K562 (cell line): ENCODE measurements around the gene CDK14. TPM values are rescaled to one million over a fixed set of nuclear protein-coding genes. Genes with fewer than 3 reads are reported as not detected.

Experiments
- ATAC-seq: fragments of 200-7000 bp; cut with Tn5 transposase; 3 replicates; pipeline ENCODE4 v1.9.1; 2020; ENCODE audit warnings: moderate library complexity
- BruUV-seq: library from RNA; stranded (reverse); fragments of 400-500 nt; replicated peaks from 2 replicates; lab custom pipeline; 2021; lab: Mats Ljungman, UMichigan
- CTCF ChIA-PET: fragments of 300-600 bp; formaldehyde crosslinking; extraction: SDS; loops from one replicate; lab custom pipeline; 2021; ENCODE audit warnings: low intra/inter-chr PET ratio; lab: Yijun Ruan, JAX
- POLR2A ChIA-PET: fragments of 300-600, 350-650 bp; sonication (Branson Sonifier 250); formaldehyde crosslinking; extraction: SDS; loops from one replicate; lab custom pipeline; 2021; ENCODE audit warnings: antibody characterized with exemption, inconsistent platforms; lab: Yijun Ruan, JAX
- DNase-seq, 4 experiments: peaks; one replicate each; pipeline versions ENCODE4 v3.0.0 to v3.0.0-alpha.2; 2011 to 2018; ENCODE audit warnings: low spot score in 3 of 4, mixed read lengths in 3 of 4; ENCODE audit errors: extremely low read depth in 1 of 4
- FAIRE-seq: peaks from 2 replicates; lab custom pipeline; 2011; peaks lifted over from hg19 to GRCh38; lab: Jason Lieb, UNC
- H2AFZ ChIP-seq: 2 replicates; pipeline ENCODE4 v1.6.0; 2011; ENCODE audit warnings: low read depth, low read length, control low read depth, inconsistent platforms
- H3K27ac ChIP-seq: fragments of 200-600 bp; 3 replicates; pipeline ENCODE4 v1.8.0; 2011; ENCODE audit warnings: low read depth, mild to moderate bottlenecking, control low read depth, inconsistent platforms, low read length, moderate library complexity, mixed read lengths; ENCODE audit errors: extremely low read depth
- H3K27me3 ChIP-seq, 2 experiments: fragments of 300-600 bp in 1 of 2; 2 replicates in 1 of 2; 3 replicates in 1 of 2; pipeline versions ENCODE4 v1.6.0 to v1.8.0; 2011; ENCODE audit warnings: inconsistent platforms in 2 of 2, low read length in 2 of 2, mild to moderate bottlenecking in 1 of 2, mixed read lengths in 1 of 2, moderate library complexity in 1 of 2; ENCODE audit not compliant: control insufficient read depth in 2 of 2, insufficient read depth in 2 of 2
- H3K36me3 ChIP-seq: fragments of 300-600 bp; 3 replicates; pipeline ENCODE4 v1.8.0; 2011; ENCODE audit warnings: mild to moderate bottlenecking, low read length, inconsistent platforms; ENCODE audit not compliant: control insufficient read depth, insufficient read depth
- H3K4me1 ChIP-seq, 2 experiments: fragments of 200-600 bp in 1 of 2; replicated peaks in 1 of 2; 2 replicates in 1 of 2; 3 replicates in 1 of 2; pipeline versions ENCODE4 v1.5.1 to v1.8.0; 2011; ENCODE audit warnings: inconsistent platforms in 2 of 2, low read length in 2 of 2, mild to moderate bottlenecking in 1 of 2, mixed read lengths in 1 of 2, moderate library complexity in 1 of 2; ENCODE audit not compliant: control insufficient read depth in 2 of 2, insufficient read depth in 2 of 2
- H3K4me2 ChIP-seq: 2 replicates; pipeline ENCODE4 v1.6.1; 2011; ENCODE audit warnings: low read length, control low read depth, inconsistent platforms, mixed read lengths; ENCODE audit not compliant: insufficient read depth
- H3K4me3 ChIP-seq: fragments of 200-600 bp; sonication (generic), shearing (Covaris generic); 2 replicates; pipeline ENCODE4 v1.5.1; 2016; ENCODE audit warnings: control low read depth, inconsistent platforms
- H3K79me2 ChIP-seq: fragments of 200-600 bp; 3 replicates; pipeline ENCODE4 v1.8.0; 2011; ENCODE audit warnings: low read length, inconsistent platforms; ENCODE audit not compliant: control insufficient read depth, insufficient read depth
- H3K9ac ChIP-seq, 2 experiments: 2 replicates each; pipeline versions ENCODE4 v1.6.0 to v1.6.1; 2011; ENCODE audit warnings: low read depth in 2 of 2, low read length in 2 of 2, control low read depth in 1 of 2, inconsistent platforms in 1 of 2, mild to moderate bottlenecking in 1 of 2, mixed read lengths in 1 of 2; ENCODE audit not compliant: insufficient read depth in 1 of 2
- H3K9me1 ChIP-seq: one replicate; pipeline ENCODE4 v1.6.0; 2011; ENCODE audit warnings: inconsistent platforms, mild to moderate bottlenecking, low read length, moderate library complexity; ENCODE audit not compliant: control insufficient read depth, insufficient read depth
- H3K9me3 ChIP-seq: replicated peaks from 2 replicates; pipeline ENCODE4 v1.5.1; 2011; ENCODE audit warnings: low read depth, low read length, inconsistent platforms; ENCODE audit not compliant: control insufficient read depth, insufficient read depth
- H4K20me1 ChIP-seq: replicated peaks from 2 replicates; pipeline ENCODE4 v1.6.1; 2011; ENCODE audit warnings: low read length, inconsistent platforms, mixed read lengths; ENCODE audit not compliant: control insufficient read depth, insufficient read depth
- MCM5 ChIP-seq: fragments of 450-650 bp; IDR thresholded peaks from 2 replicates; pipeline ENCODE4 v1.6.1; 2016; ENCODE audit warnings: low read depth
- NFIX ChIP-seq: fragments of 250-450 bp; sonication (Bioruptor Pico); IDR thresholded peaks from 2 replicates; pipeline ENCODE4 v1.4.0; 2020; ENCODE audit warnings: low read depth, mild to moderate bottlenecking, moderate library complexity
- PBX2 ChIP-seq, 2 experiments: IDR thresholded peaks in 1 of 2; conservative IDR thresholded peaks in 1 of 2; 2 replicates each; pipeline ENCODE4 v1.6.1; 2016; ENCODE audit warnings: low read depth in 2 of 2, mild to moderate bottlenecking in 1 of 2, missing compliant biosample characterization in 1 of 2, missing genetic modification characterization in 1 of 2, moderate library complexity in 1 of 2
- PRPF4 ChIP-seq: fragments of 200-400 bp; formaldehyde crosslinking; IDR thresholded peaks from one replicate; pipeline ENCODE4 v1.6.1; 2017; ENCODE audit warnings: low read length, low read depth, mild to moderate bottlenecking; ENCODE audit not compliant: insufficient read depth, poor library complexity, severe bottlenecking
- RBM39 ChIP-seq: fragments of 200-400 bp; formaldehyde crosslinking; optimal IDR thresholded peaks from 2 replicates; pipeline ENCODE3; 2018; ENCODE audit warnings: low read depth, low read length
- STAG1 ChIP-seq: sonication (generic); formaldehyde crosslinking; IDR thresholded peaks from 2 replicates; pipeline ENCODE4 v1.5.0; 2020; ENCODE audit warnings: missing genetic modification reagents, borderline replicate concordance
- ZNF586 ChIP-seq: fragments of 450-650 bp; formaldehyde crosslinking; conservative IDR thresholded peaks from 2 replicates; pipeline ENCODE4 v1.4.0; 2020; ENCODE audit warnings: mild to moderate bottlenecking, moderate library complexity
- WGBS: fragments of 100-300 bp; shearing (Covaris generic); methylation state at CpG from one replicate; pipeline ENCODE4 v1.1.6; 2016; ENCODE audit warnings: low coverage, mixed read lengths; ENCODE audit not compliant: insufficient coverage; ENCODE audit errors: missing lambda C conversion rate; 5-methylcytosine and 5-hydroxymethylcytosine counted together
- in situ Hi-C: fragments of 300-500 bp; cut with MboI; formaldehyde crosslinking; loops from 4 replicates; pipeline ENCODE4 v1.15.0; 2018; ENCODE audit warnings: inconsistent platforms, mixed read lengths
- intact Hi-C: fragments of 100-400 bp; cut with micrococcal nuclease; formaldehyde crosslinking; loops from 2 replicates; pipeline ENCODE4 v1.14.2; 2022
- polyA plus RNA-seq, 8 experiments: library from polyadenylated mRNA; depleted of rRNA in 4 of 8; stranded (reverse) in 5 of 8; unstranded in 3 of 8; fragments of >200 nt; fragmentation: Nextera tagmentation in 2 of 8; fragmentation: Illumina TruSeq in 1 of 8; extraction: Ambion mirVana in 2 of 8; extraction: Trizol in 1 of 8; gene quantifications; 2 replicates each; pipeline versions ENCODE4 v1.2.1 to v1.2.3, GENCODE V29; 2011 to 2014; ENCODE audit warnings: inconsistent platforms in 1 of 8, missing spikeins in 1 of 8
- total RNA-seq, 7 experiments: library from RNA; depleted of rRNA in 6 of 7; stranded (reverse); fragments of >200 nt in 6 of 7; fragmentation: Illumina TruSeq in 2 of 7; extraction: Trizol in 2 of 7; gene quantifications; 2 replicates each; pipeline versions ENCODE4 v1.2.1 to v1.2.3, GENCODE V29; 2011 to 2021; ENCODE audit warnings: low replicate concordance in 1 of 7

The CDK14 gene
- total and polyA plus RNA-seq, 9 of the 15 experiments (the other 6 are each of a cell fraction or from before 2014, with no cell fraction given) = 0.03 to 0.91 (median 0.16) TPM

- no peaks in the 10 kb centered on the region for H3K9me1 ChIP-seq
- H3K27ac ChIP-seq = no peak overlapping the region
- no peak for FAIRE-seq
- no peaks in the 10 kb centered on the region for H3K27me3 ChIP-seq
- 0% methylated on average over 3 of the region's 3 CpGs for WGBS
- ChIA-PET POLR2A (no interaction called here), CTCF (no interaction called here)
- no peak for ATAC-seq
- no peak overlapping the region for H3K9ac ChIP-seq
- H3K79me2 ChIP-seq = no peaks in the 10 kb centered on the region
- H2AFZ ChIP-seq = no peak overlapping the region
- TF ChIP-seq ZNF586 (CRISPR knock-in tag) (no peak), MCM5 (no peak), RBM39 (no peak), NFIX (CRISPR knock-in tag) (no peak)
- no peak overlapping the region for H3K4me3 ChIP-seq
- H3K36me3 ChIP-seq = no peaks in the 10 kb centered on the region
- no peaks in the 10 kb centered on the region for H3K4me1 ChIP-seq
- intact Hi-C loops (no loop called here), in situ Hi-C loops (no loop called here)
- H3K4me2 ChIP-seq = no peak overlapping the region
- no peak for DNase-seq
- no peaks in the 10 kb centered on the region for H3K9me3 ChIP-seq
- no TSS peak for BruUV-seq
- H4K20me1 ChIP-seq = no peaks in the 10 kb centered on the region
Measured at GRCh38 chr7:91067242-91067641, 471.1 kb downstream of the CDK14 start.

GRCh38 chr7:91068136-91068795, 472.1 kb downstream of the CDK14 start:
- no peaks in the 10 kb centered on the region for H3K27me3 ChIP-seq
- TF ChIP-seq PBX2 (CRISPR knock-in tag; IDR thresholded peaks at IDR 0.05; ENCODE audit: low read depth) (no peak), PBX2 (tag; conservative IDR thresholded peaks at IDR 0.05; ENCODE audit: low read depth) (no peak), STAG1 (CRISPR knock-in tag) (no peak), PRPF4 (no peak)

More at GRCh38 chr7:91068136-91068795, 472.1 kb downstream of the CDK14 start:
- ChIA-PET POLR2A (no interaction called here), CTCF (no interaction called here)
- no peaks in the 10 kb centered on the region for H3K9me3 ChIP-seq
- H4K20me1 ChIP-seq = no peaks in the 10 kb centered on the region
- no peaks in the 10 kb centered on the region for H3K9me1 ChIP-seq
- ATAC-seq (no peak), FAIRE-seq (no peak), DNase-seq (no peak)
- no peak overlapping the region for H3K9ac ChIP-seq
- no peaks in the 10 kb centered on the region for H3K79me2 ChIP-seq
- no peak overlapping the region for H3K27ac ChIP-seq
- BruUV-seq = no TSS peak
- no peaks in the 10 kb centered on the region for H3K4me1 ChIP-seq
- WGBS = 2% methylated on average over 5 of the region's 5 CpGs
- H2AFZ ChIP-seq = no peak overlapping the region
- no peak overlapping the region for H3K4me3 ChIP-seq
- H3K4me2 ChIP-seq = no peak overlapping the region
- intact Hi-C loops = no loop called here
- in situ Hi-C loops = no loop called here
- no peaks in the 10 kb centered on the region for H3K36me3 ChIP-seq
